GM18873 (cell line): ENCODE measurements around the gene BHLHE40.

ENCODE experiments used
- ATAC-seq: cut with Tn5 transposase; IDR thresholded peaks from one replicate; pipeline ENCODE4 v1.9.1; 2021; ENCODE audit warnings: mild to moderate bottlenecking, moderate library complexity, moderate number of reproducible peaks; ENCODE audit not compliant: unreplicated experiment, low FRiP score

Gene BHLHE40

DNA sequence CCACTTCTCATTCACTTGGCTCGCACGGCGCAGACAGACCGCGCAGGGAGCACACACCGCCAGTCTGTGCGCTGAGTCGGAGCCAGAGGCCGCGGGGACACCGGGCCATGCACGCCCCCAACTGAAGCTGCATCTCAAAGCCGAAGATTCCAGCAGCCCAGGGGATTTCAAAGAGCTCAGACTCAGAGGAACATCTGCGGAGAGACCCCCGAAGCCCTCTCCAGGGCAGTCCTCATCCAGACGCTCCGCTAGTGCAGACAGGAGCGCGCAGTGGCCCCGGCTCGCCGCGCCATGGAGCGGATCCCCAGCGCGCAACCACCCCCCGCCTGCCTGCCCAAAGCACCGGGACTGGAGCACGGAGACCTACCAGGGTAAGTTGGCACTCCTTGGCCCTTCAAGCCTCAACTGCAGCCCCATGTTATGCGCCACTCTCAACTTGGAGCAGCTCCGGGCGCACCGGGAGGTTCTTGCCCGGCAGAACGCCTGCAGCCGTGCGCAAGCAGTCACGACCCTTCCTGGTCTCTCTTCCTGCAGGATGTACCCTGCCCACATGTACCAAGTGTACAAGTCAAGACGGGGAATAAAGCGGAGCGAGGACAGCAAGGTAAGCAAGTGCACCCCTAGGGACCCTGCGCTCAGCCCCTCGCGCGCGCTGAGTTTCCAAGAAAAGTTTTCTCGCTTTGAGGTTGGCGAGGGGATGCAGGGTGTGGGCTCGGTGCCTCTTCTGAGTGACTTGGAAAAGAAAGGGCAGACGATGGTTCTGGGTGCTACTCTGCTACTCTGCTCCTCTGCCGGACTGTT is at the start of gene BHLHE40:
BHLHE40 (plus strand) TSS at position 10 of the 801 bp plus-strand sequence; CDS start at position 292, 282 bp downstream.
- ATAC-seq: no peak

DNA sequence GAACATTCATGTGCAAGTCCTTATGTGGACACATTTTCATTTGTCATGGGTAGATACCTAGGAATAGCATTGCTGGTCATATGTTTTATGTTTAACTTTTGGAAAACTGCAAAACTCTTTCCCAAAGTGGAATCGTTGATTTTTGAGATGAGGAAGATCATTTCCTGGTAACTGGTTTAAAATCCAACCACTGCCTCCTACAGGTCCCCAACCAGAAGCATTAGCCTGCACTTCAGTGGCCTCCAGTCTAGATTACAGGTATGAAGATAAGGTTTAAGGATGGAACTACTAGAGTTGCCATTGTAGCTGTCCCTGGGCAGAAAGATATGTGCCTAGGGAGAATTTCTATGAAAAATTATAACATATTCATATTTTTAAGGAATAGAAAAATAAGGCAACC is 48.7 kb upstream of the BHLHE40 start:
- no peak for ATAC-seq

DNA sequence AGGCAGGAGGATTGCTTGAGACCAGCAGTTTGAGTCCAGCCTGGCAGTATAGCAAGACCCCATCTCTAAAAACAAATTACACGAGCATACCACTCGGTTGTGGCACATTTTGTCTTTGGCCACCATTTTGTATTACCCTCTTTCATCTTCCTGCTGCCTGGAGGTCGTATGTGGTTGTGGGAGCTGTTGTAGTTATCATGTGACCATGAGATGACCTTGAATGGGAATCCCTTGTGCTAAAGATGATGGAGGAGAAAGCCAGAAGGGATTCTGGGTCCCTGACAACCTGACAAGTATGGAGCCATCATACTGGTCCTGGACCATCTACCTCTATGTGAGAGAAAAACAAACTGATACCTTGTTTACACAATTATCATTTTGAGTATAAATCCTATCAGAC is 45.2 kb upstream of the BHLHE40 start:
- ATAC-seq: no peak

DNA sequence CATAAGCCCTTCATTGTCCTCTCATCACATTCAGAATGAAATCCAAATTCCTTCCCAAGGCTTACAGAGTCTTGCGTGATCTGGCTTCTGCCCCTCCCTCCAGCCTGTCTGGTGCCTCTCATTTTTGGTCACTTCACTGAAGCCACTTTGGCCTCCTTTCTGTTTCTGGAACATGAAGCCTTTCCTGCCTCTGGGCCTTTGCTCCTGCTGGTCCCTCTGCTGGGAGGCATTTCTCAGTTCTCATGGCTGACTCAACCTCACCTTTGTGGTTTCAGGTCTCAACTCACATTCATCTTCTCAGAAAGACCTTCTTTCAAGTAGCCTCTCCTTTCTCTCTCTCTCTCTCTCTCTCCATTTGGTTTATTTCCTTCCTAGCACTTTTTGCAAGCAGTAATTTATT is 43.9 kb upstream of the BHLHE40 start:
- no peak for ATAC-seq

DNA sequence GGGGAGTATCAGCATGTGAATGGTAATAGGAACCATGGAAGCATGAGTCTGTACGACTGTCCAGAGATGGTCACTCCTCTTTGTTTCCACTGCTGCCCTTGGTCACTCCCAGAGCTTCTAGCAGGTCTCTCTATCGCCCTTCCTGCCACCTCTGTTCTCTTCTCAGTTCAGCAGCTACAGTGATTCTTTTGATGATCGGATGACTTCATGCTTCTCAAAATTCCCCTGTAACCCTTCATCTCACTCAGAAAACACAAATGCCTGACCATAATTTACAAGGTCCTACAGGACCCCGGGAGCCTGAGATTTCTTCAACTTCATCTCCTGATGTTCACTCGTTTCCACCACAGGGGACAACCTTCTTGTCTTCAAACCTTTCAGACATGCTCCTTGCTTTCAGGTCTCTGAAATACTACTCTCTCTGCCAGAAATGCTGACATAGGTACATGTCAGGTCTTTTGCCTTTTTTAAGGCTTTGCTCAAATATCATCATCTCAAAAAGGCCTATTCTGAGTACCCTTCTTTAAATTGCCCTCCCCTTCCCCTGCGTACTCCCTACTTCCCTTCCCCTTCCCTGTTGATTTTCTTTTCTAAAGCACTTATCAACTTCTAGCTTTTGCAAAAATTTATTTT is 42.1 kb upstream of the BHLHE40 start:
- no peak for ATAC-seq

DNA sequence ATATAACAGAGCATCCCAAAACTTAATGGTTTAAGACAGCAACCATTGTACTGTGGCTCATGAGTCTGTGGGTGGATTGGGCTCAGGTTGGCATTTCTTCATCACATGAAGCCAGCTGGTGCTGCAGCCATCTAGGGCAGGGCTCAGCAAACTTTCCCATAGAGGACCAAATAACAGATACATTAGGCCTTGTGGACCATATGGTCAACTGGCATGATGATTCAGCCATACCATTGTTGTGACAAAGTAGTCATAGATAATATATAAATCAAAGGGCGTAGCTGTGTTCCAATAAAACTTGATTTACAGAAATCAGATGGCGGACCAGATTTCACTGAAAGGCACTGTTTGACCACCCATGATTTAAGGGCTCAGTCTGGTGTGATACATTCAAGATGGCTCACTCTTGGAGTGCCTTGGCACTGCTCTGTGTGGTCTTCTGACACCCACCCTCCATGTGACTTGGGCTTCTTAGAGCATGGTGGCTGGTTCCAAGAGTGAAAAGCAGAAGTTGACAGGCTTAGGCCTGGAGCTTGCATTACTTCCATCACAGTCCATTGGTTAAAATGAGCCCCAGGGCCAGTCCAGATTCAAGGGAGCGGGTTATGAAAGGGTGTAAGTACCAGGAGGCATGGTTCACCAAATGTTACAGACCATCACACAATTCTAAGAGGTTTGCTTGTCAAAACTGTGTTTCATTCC is 40.8 kb upstream of the BHLHE40 start:
- ATAC-seq: no peak

DNA sequence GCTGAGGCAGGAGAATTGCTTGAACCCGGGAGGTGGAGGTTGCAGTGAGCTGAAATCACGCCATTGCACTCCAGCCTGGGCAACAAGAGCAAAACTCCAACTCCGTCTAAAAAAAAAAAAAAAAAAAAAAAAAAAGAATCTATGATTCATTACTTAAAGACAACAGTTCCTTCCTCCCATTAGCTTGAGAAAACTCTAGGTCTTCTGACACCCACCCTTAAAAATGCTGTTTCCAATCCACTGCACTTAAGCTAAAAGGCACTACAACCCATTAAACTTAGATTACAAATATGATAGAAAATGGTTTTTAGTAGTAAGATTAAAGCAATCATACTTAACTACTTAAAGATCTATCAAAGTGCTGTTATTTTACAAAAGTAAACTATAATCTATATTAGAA is 40.0 kb upstream of the BHLHE40 start:
- no peak for ATAC-seq

DNA sequence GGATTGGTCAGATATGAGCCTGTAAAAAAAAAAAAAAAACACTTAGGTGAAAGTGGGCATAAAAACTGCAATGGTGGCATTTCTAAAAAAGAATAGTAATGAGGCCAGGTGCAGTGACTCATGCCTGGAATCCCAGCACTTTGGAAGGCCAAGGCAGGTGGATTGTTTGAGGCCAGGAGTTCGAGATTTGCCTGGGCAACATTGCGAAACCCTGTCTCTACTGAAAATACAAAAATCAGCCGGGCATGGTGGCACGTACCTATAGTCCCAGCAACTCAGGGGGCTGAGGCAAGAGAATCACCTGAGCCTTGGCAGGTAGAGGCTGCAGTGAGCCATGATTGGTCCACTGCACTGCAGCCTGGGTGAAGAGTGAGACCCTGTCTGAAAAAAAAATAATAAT is 38.3 kb upstream of the BHLHE40 start:
- no peak for ATAC-seq

DNA sequence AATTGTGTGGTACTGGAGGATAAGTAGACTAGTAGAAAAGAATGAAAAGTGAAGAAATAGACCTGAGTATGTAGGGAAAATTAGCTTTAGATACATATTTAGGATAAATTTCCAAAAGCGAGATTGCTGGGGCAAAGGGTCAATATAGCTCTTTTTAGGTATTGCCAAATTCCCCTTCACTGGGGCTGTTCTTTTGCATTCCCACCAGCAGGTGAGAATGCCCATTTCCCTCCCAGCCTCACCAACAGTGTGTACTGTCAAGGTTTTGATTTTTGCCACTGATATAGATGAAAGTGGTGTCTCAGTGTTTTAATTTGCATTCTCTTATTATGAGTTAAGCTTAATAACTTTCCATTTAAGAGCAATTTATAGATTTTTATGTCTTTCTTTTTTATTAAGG is 35.7 kb upstream of the BHLHE40 start:
- no peak for ATAC-seq

DNA sequence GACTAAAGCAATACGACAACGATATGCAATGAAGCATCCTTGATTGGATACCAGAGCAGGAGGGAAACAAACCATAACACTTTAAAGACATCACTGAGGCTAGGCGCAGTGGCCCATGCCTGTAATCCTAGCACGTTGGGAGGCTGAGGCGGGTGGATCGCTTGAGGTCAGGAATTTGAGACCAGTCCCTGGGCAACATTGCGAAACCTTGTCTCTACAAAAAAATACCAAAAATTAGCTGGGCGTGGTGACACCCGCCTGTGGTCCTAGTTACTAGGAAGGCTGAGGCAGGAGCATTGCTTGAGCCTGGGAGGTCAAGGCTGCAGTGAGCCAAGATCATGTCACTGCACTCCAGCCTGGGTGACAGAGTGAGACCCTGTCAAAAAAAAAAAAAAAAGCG is 33.9 kb upstream of the BHLHE40 start:
- no peak for ATAC-seq

DNA sequence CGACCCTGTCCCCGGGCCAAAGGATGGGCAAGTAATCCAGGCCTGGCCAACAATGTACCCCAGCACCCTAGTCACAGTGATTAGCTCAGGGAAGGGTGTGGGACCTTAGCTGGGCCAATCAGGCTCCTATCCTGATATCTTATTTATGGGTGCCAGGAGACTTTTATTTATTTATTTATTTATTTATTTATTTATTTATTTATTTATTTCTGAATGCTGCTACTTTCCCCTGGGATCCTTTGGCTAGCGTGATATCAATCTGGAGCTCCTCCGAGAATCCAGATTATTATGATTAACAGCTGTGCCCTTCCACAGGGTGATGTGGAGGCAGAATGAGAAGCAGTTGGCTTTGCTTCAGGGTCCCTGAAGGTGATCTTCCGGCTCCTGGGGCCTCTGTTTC is 32.2 kb upstream of the BHLHE40 start:
- no peak for ATAC-seq

DNA sequence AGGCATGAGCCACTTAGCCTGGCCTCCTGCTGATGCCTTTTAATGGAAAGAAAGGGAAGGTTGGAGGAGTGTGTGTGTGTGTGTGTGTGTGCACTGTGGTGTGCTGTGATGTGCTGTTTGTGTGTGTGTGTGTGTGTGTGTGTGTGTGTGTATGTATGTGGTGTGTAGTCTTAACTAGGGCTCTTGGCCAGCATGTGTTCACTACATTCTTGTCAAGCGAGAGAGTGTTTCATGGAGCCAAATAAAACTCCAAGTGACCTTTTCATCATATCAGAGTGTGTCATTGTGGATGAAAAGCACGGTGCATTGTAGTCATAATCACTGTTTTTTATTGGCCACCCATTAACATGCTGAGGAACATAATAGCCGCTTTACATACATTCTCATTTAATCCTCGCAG is 30.8 kb upstream of the BHLHE40 start:
- ATAC-seq: no peak

DNA sequence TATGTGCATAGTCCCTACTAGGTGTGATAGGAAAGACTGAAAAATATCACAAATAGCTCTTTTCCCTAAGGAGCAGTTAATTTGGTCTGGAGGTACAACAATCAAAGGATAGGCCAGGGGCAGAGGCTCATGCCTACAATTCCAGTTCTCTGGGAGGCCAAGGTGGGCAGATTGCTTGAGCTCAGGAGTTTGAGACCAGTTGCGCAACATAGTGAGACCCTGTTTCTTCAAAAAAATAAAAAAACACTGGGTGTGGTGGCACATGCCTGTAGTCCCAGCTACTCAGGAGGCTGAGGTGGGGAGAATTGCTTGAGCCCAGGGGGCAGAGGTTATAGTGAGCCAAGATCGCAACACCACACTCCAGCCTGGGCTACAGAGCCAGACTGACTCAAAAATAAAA is 30.2 kb upstream of the BHLHE40 start:
- ATAC-seq: no peak

DNA sequence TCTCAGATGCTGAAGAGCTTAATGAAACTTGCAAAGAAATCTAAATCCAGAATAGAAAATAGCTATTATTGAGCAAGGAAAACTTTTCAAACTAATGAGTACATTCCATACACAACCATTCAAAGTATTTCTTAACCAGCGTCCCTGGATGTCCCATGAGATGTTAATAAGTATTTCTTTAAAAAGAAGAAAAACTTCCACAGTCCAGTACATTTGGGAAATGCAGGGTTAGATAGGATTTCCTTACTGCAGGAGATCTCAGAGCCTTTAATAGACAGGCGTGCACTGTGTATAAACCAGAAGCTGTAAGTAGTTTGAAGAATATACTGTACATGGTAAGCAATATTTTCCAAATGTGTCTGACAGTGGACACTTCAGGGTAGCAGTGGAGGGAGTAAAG is 29.6 kb upstream of the BHLHE40 start:
- no peak for ATAC-seq

DNA sequence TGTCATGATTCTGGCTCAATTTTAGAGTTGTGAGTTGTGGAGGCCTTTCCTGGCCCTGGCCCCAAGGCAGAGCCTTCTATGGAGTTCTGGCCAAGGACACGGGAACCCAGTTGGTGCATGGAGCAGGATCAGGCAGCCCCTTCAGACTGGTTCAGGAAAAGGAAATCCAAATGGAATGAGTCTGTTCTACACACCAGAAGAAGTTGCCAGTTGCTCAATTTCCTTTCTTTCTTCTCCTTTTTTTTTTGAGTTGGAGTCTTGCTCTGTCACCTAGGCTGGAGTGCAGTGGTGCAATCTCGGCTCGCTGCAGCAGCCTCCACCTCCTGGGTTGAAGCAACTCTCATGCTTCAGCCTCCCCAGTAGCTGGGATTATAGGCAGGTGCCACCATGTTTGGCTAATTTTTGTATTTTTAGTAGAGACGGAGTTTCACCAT is 28.9 kb upstream of the BHLHE40 start:
- ATAC-seq: no peak

DNA sequence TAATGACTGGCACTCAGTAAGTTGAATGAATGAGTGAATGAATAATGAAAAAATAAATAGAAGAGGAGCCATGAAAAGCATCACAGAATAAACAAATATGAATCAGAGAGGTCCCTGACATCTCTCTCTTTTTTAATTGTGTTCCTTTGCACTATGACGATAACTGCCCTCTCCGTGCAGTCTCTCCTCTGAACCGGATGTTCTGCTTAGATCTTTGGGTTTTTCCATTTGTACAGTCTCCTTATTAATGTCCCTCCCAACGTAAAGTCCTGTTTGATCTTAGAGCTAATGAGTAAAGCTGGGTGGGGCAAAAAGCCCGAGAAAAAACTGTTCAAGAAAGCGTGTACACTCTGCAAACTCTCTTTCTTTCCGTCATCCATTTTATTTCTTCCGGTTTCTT is 28.3 kb upstream of the BHLHE40 start:
- ATAC-seq: no peak

DNA sequence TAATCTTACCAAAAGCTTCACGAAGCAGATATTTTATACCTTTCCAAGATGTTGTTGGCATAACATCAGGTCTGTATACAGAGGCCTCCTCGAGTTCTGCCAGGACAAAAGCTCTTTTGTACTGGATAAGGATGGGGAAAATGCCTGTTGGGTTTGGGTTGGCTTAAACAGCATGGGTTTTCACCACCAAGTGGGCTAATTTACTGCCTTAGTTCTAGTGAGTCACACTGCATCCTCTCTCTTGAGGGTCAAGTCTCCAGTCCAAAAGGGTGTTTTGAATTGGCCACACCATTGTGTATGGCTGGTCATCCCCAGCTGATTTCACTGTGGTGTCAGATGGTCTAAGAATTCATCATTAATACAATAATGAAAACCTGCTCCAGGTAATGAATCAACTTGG is 26.1 kb upstream of the BHLHE40 start:
- no peak for ATAC-seq

DNA sequence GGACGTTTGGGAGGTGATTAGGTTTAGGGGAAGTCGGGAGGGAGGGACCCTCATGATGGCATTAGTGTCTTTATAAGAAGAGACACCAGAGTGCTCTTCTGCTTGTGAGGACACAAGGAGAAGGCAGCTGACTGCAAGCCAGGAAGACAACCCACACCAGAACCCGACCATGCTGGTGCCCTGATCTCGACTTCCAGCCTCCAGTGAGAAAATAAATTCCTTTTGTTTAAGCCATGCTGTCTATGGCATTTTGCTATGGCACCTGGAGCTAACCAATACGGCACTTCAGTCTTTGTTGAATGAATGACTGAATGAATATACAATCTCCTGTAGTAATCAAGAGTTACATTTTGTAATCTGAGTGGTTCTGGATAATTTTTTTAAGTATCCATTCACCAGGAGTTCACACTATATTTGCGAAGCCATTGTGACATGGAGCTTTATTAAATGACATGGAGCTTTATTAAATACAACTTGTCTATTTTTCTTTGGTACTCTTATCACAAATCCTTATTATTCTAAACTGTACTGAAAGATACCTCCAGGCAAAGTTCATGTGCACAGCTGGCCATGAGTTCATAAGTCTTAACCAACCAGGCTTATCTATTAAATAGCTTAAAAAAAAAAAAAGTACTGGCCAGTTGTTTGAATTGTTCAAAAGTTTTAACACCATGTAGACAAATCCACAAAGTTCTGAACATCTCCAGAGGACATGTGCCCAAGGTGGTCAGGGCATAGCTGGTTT is 24.8 kb upstream of the BHLHE40 start:
- ATAC-seq: no peak

DNA sequence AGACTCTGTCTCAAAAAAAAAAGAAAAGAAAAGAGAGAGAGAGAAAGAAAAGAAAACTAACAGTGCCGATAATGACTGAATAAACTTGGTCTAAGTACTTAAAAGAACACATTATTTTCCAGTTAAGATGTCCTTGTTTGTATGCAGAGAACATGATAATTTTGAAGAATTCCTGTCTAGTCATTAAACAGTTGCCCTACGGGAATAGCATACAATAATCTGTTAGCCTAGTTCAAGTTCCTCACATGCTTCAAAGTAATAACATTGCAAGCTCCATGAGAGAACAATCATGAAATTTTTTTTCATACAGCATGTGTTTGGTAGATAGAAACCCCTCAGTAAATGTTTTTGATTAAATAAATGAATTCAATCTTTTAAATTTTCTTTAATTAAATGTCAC is 23.1 kb upstream of the BHLHE40 start:
- no peak for ATAC-seq

DNA sequence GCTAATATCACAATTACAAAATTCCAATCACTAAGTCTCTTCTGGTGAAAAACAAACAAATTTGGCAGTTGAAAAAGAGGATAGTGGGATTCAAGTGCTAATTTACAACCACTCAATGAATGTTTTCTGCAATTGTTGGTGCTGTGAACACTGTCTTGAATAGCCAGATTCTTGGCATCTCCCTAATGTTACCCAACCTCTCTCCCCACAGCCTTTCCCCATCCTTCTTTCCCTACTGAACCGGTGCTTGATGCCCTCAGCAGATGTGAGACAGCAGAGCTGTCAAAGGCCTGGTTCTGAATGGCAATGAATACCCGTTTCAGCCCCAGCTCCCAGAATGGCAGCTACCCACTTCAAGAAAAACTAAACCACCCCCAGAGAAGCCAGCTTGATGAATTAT is 22.5 kb upstream of the BHLHE40 start:
- no peak for ATAC-seq

DNA sequence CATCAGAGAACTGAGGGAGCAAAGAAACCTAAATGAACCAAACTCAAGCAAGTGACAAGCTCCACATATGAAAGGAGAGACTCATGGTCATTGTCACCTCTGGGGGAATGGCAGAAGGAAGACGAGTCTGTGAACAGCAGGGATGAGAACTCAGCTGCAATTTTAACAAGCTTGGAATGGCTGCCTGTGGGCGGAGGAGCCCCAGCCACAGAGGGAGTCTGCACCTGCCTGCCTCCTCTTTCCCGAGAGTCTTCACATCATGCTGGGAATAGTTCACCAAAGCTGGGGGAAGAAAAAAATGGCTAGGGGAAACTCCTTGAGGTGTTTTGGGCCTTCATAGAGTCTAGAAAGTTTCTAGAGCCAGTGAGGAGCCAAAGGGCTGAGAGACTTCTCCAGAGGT is 21.3 kb upstream of the BHLHE40 start:
- no peak for ATAC-seq
